Posterior vena cava (tissue), 2 donors: ENCODE measurements around the gene DEFB132. TPM values are rescaled to one million over a fixed set of nuclear protein-coding genes. Genes with fewer than 3 reads are reported as not detected.
"Not testable (repeated sequence)": the region's sequence is repeated elsewhere in the genome, so short reads cannot be mapped to it uniquely, and the experiment has no call there.

ENCODE experiments used
- DNase-seq: peaks from one replicate; pipeline ENCODE4 v3.0.0-alpha.2; 2020; ENCODE audit warnings: low spot score
- intact Hi-C, 2 donors: fragments of 100-400 bp; cut with DNase I; formaldehyde crosslinking; loops; one replicate each; pipeline versions ENCODE4 v1.14.1 to v1.14.2; 2022 to 2023
- long read RNA-seq, 2 donors: library from polyadenylated mRNA; unstranded; transcript quantifications; one replicate each; pipeline ENCODE4 v2.0.0, GENCODE V29; 2020 to 2021
- total RNA-seq, 2 donors: library from RNA; stranded (reverse); fragmentation: NEBNext Ultra II Directional; extraction: Animal tissue kit (Norgen Biotek cat#: 25700); gene quantifications; one replicate each; pipeline ENCODE4 v1.2.1, GENCODE V29; 2021
- donor health status: DM: yes; HTN: yes; CAD: no.
- donor health status: DM: yes; HTN: yes; CAD: no.

DEFB132 gene
- not detected for total RNA-seq
- long read RNA-seq, donor 1: 0 reads
- long read RNA-seq, donor 2: 0 reads

- intact Hi-C loops: no loop called here
- no peak for DNase-seq
These were observed at the start of gene DEFB132 for GRCh38 chr20:257419-257818. Gene DEFB132, plus strand, starts transcription at chr20:257724. Its CDS starts 55 bp downstream, at chr20:257779.

GRCh38 chr20:208942-209566 is 48.5 kb upstream of the DEFB132 start:
- DNase-seq: no peak
- intact Hi-C loops: loop anchor here in 1 of 2 donors (10.0 kb wide), 1 partner anchor 226 kb away; no protein-coding TSS in a partner anchor

GRCh38 chr20:210809-211502 is 46.6 kb upstream of the DEFB132 start:
- DNase-seq: no peak
- intact Hi-C loops: no loop called here

- DNase-seq: no peak
- intact Hi-C loops: no loop called here
These were observed 43.1 kb upstream of the DEFB132 start for GRCh38 chr20:214383-214782.

GRCh38 chr20:215796-216195 is 41.7 kb upstream of the DEFB132 start:
- DNase-seq: no peak
- intact Hi-C loops: no loop called here

- no peak for DNase-seq
- intact Hi-C loops: no loop called here
These were observed 40.3 kb upstream of the DEFB132 start for GRCh38 chr20:217266-217665.

GRCh38 chr20:219290-220115 is 38.0 kb upstream of the DEFB132 start:
- intact Hi-C loops: no loop called here
- no peak for DNase-seq

- DNase-seq: no peak
- intact Hi-C loops: no loop called here
These were observed 36.2 kb upstream of the DEFB132 start for GRCh38 chr20:221258-221830.

GRCh38 chr20:225879-226278 is 31.6 kb upstream of the DEFB132 start:
- DNase-seq, intact Hi-C loops: not testable (repeated sequence)

GRCh38 chr20:226958-227357 is 30.6 kb upstream of the DEFB132 start, which contains the start of gene DEFB129:
Gene DEFB129, plus strand, starts transcription at chr20:227258. Its CDS starts 31 bp downstream, at chr20:227289.
- intact Hi-C loops: no loop called here
- no peak for DNase-seq

GRCh38 chr20:227439-228105 is 30.0 kb upstream of the DEFB132 start:
- no peak for DNase-seq
- intact Hi-C loops: no loop called here

GRCh38 chr20:235891-236290 is 21.6 kb upstream of the DEFB132 start:
- DNase-seq: no peak
- intact Hi-C loops: no loop called here

GRCh38 chr20:237489-237888 is 20.0 kb upstream of the DEFB132 start:
- no peak for DNase-seq
- intact Hi-C loops: no loop called here

- intact Hi-C loops: no loop called here
- no peak for DNase-seq
These were observed 19.6 kb upstream of the DEFB132 start for GRCh38 chr20:237929-238328.

- no peak for DNase-seq
- intact Hi-C loops: no loop called here
These were observed 14.6 kb upstream of the DEFB132 start for GRCh38 chr20:242905-243304.

- intact Hi-C loops: no loop called here
These were observed 6.2 kb upstream of the DEFB132 start for GRCh38 chr20:251354-251753.

GRCh38 chr20:252801-253200 is 4.7 kb upstream of the DEFB132 start:
- no peak for DNase-seq
- intact Hi-C loops: no loop called here

More at GRCh38 chr20:251354-251753, 6.2 kb upstream of the DEFB132 start:
- DNase-seq: no peak

GRCh38 chr20:253447-253846 is 4.1 kb upstream of the DEFB132 start:
- DNase-seq: not testable (repeated sequence)

GRCh38 chr20:258269-258858 is 840 bp downstream of the DEFB132 start:
- no peak for DNase-seq
- intact Hi-C loops: no loop called here

More at GRCh38 chr20:253447-253846, 4.1 kb upstream of the DEFB132 start:
- intact Hi-C loops: not testable (repeated sequence)
